Kidney epithelial cell (primary cell): ENCODE data around the gene CCDC116. TPM values are rescaled to one million over a fixed set of nuclear protein-coding genes. Genes with fewer than 3 reads are reported as not detected.

ENCODE experiments used
- DNase-seq: peaks from one replicate; pipeline ENCODE4 v3.0.0-alpha.2; 2010; ENCODE audit warnings: low read depth
- H3K27me3 ChIP-seq: 2 replicates; pipeline ENCODE4 v1.6.0; 2011; ENCODE audit warnings: low read length; ENCODE audit not compliant: control insufficient read depth, insufficient read depth
- H3K36me3 ChIP-seq: 2 replicates; pipeline ENCODE4 v1.5.1; 2011; ENCODE audit warnings: low read length; ENCODE audit not compliant: control insufficient read depth, insufficient read depth
- H3K4me3 ChIP-seq: 2 replicates; pipeline ENCODE4 v1.5.1; 2011; ENCODE audit warnings: low read depth, mild to moderate bottlenecking, control low read depth, low read length
- total RNA-seq: library from RNA; depleted of rRNA; stranded (reverse); fragments of >200 nt; gene quantifications from 2 replicates; pipeline ENCODE4 v1.2.3, GENCODE V29; 2015
- TF ChIP-seq, protein P1 (sequence below): IDR thresholded peaks from 2 replicates; pipeline ENCODE4 v1.5.1; 2011; ENCODE audit warnings: mild to moderate bottlenecking, moderate library complexity, low read length, control low read depth, inconsistent platforms; ENCODE audit not compliant: insufficient read depth, poor library complexity, severe bottlenecking

The CCDC116 gene
- total RNA-seq, 1 donor from 2014 or later = 0.38 TPM

DNA sequence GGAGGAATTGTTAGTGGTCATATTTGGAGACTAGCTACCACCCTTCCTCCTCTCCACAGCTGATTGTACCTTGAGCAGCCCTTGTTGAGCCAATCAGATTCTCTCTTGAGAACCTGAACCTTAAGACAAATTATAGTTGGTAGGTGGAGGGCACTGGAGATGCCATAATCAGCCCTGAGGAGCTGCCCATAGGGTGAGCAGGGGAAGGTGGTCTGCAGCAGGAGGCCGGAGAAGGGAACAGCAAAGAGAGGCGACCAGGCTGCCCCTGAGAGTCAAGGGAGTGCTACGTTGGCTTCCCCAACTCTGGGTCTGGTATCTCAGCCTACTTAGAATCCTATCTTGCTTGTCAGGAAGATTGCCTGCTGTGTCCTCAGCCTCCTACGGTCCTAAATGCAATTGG lies 6.8 kb downstream of the CCDC116 start:
- DNase-seq = no peak
- TF ChIP-seq, protein P1, sequence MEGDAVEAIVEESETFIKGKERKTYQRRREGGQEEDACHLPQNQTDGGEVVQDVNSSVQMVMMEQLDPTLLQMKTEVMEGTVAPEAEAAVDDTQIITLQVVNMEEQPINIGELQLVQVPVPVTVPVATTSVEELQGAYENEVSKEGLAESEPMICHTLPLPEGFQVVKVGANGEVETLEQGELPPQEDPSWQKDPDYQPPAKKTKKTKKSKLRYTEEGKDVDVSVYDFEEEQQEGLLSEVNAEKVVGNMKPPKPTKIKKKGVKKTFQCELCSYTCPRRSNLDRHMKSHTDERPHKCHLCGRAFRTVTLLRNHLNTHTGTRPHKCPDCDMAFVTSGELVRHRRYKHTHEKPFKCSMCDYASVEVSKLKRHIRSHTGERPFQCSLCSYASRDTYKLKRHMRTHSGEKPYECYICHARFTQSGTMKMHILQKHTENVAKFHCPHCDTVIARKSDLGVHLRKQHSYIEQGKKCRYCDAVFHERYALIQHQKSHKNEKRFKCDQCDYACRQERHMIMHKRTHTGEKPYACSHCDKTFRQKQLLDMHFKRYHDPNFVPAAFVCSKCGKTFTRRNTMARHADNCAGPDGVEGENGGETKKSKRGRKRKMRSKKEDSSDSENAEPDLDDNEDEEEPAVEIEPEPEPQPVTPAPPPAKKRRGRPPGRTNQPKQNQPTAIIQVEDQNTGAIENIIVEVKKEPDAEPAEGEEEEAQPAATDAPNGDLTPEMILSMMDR = no peak
- Histone ChIP-seq H3K4me3 (no peak overlapping the region), H3K36me3 (peaks cover 2% of the 10 kb centered on the region), H3K27me3 (no peaks in the 10 kb centered on the region)

DNA sequence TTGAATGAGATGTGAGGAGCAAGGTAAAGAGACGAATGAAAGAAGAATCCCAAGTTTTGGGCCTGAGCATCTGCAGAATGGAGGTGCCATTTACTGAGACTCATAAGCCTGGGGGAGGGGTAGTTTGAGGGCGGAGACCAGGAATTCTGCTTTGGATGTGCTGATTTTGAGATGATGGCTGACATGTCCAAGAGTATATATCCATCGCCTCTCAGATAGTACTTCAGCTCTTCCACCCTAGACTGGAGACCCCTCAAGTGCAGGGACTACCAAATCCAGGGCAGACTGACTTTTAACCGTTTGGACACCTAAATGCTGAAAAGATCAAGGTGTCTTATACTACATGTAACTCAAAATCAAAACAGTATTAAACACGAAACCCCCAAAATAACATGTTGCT lies 8.2 kb downstream of the CCDC116 start:
- Histone ChIP-seq H3K36me3 (peaks cover 2% of the 10 kb centered on the region), H3K27me3 (no peaks in the 10 kb centered on the region), H3K4me3 (no peak overlapping the region)
- no peak for DNase-seq
- TF ChIP-seq, protein P1 = no peak

DNA sequence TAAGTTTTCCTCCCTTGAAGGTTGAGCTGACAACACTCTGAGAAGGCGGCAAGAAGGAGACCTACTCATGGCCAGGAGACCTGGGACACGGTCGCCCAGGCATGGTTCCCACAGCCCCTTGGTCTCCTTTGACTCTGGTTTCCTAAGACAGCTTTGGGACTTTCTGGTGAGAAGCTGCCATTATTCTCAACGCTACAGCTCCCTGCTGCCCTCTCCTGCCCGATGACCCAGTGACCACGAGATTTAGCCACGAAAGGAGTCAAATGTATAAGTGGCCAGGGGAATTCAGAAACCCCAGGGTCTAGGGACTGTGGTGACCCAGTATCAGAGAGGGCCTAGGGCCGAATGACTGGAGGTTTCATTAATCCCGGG lies 8.8 kb downstream of the CCDC116 start:
- peak overlapping the region; percentile 46 for H3K4me3 ChIP-seq
- peaks cover 2% of the 10 kb centered on the region for H3K36me3 ChIP-seq
- no peak for DNase-seq
- no peaks in the 10 kb centered on the region for H3K27me3 ChIP-seq
- TF ChIP-seq, protein P1 = peak; percentile 60

DNA sequence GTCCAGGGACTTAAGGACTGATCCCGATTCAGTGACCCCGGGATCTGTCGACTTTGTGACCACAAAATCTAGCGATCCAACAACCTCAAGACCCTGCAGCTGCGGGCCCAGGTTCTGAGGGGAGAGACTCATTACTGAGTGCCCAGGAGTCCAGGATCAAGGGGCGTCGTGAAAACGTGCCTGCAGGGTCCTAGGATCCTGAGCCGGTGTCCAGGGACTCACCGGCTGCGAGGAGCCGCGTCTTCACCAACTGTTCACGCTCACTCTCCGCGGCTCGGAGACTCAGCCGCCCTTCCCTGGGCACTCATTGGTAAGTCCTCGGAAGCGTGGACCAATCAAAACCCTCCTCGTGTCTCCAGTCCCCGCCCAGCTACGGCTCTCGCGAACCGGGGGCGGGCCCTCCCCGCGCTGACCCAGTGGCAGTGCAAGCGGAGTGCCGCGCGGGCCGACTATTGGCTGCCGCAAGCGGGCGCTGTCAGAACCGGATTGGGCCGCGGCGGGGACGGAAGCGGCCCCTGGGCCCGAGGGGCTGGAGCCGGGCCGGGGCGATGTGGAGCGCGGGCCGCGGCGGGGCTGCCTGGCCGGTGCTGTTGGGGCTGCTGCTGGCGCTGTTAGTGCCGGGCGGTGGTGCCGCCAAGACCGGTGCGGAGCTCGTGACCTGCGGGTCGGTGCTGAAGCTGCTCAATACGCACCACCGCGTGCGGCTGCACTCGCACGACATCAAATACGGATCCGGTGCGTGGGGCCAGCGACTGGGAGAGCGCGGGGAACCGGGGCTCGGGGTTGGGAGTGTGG lies 9.4 kb downstream of the CCDC116 start, which contains the start of gene SDF2L1:
SDF2L1 (plus strand) TSS at position 514 of the 795 bp plus-strand sequence; CDS start at position 549, 35 bp downstream.
- DNase-seq = peak; percentile 93
- TF ChIP-seq, protein P1 = no peak
- Histone ChIP-seq H3K4me3 (peak within 1 kb of the TSS; percentile 82), H3K27me3 (no peaks in the 10 kb centered on the region), H3K36me3 (peaks cover 2% of the 10 kb centered on the region)

DNA sequence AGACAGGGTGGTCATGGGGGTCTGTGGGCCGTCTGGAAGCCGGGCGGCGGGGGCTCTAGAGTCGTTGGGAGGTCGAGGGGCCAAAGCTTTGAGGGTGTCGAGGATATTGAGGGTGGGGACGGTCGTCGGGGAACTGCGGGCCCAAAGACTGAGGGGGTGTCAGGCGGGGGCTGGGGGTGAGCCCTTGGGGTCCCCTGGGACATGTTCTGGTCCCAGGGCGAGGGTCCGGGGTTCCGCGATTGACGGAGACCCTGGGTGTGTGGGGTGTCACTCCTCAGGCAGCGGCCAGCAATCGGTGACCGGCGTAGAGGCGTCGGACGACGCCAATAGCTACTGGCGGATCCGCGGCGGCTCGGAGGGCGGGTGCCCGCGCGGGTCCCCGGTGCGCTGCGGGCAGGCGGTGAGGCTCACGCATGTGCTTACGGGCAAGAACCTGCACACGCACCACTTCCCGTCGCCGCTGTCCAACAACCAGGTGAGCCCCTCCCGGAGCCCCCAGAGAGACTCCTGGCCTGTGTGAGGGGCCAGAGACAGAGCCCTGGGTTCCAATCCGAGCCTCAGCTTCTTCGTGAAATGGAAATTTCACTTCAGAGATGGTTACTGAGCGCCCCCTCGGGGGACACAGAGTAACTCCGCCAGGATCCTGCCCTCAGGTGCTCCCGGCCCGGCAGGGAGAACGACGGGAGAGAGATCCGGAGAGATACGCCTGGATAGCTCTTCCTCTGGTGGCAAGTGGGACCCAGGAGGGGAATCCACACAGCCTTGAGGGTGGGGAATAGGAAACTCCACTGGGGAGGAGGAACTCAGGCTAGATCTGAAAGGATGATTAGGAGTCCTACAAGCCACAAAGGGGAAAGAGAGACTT lies 10.3 kb downstream of the CCDC116 start:
- peaks cover 2% of the 10 kb centered on the region for H3K36me3 ChIP-seq
- DNase-seq = no peak
- H3K4me3 ChIP-seq = peak overlapping the region; percentile 82
- TF ChIP-seq, protein P1 = peak; percentile 78
- H3K27me3 ChIP-seq = no peaks in the 10 kb centered on the region
